ENCODE measurements around the gene MB.
A peak's percentile ranks its signal among the peaks of the same experiment; 100 is the strongest.
"Not testable (repeated sequence)": the region's sequence is repeated elsewhere in the genome, so short reads cannot be mapped to it uniquely, and the experiment has no call there.

MB gene

DNA sequence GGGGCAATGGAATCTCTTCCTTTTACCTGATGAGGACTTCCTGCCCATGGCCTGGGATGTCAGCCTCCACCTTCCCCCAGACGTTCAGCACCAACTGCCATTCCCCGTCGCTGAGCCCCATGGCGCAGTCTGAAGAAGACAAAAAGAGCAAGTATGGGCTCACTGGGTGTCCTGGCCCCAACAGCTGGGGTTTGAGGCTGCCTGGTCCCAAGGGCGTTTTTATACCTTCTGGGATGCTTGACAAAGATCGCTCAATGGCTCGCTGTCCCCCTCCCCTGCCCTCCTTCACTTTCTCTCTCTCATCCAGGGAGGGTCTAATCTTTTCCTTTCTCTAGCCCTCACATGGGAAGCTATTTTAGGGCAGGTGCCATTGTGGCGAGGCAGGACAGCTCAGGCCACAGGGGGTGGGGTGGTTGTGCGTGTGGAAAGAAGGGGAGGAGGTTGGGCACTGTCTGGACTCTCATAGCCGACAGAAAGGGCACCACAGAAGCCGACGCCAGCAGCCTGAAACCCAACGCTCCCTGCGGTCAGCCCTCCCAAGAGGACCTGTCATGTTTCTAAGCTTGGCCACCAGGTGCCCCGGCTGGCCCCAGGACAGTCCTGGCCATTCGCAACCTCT lies at the start of gene MB:
TSS of gene MB (minus strand) at position 193 of the 619 bp plus-strand sequence. CDS start at position 121, 72 bp downstream.
- Histone ChIP-seq H3K4me3 (ENCODE audit: low read depth, low read length) (no peak within 1 kb of the TSS), H3K9ac (ENCODE audit: low read depth, low read length) (no peak within 1 kb of the TSS), H3K4me1 (ENCODE audit: control insufficient read depth, insufficient read depth, low read length) (peaks cover 3% of the 10 kb centered on the region), H3K36me3 (ENCODE audit: control insufficient read depth, insufficient read depth, low read length) (no peaks in the 10 kb centered on the region), H3K27me3 (ENCODE audit: control insufficient read depth, insufficient read depth, low read length) (no peaks in the 10 kb centered on the region), H3K9me3 (ENCODE audit: control insufficient read depth, insufficient read depth, low read length) (no peaks in the 10 kb centered on the region)

DNA sequence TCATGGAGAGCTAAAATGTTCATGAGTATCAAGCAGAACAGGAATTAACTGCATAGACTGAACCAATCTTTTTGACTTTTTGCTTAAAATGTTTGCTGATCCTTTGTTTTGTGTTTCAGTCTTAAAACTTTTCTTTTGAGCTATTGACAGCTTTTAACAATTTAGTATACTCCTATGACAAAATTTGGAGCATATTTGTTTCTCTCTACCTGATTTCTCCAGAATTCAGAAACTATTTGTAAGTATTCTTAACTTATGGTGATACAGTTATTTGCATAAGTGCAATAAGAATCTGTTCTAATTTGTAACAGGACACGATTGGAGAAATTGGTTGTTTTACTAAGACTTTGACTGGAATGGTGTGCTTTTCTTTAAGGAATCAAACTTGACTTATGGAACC lies 49.6 kb upstream of the MB start:
- Histone ChIP-seq H3K4me1 (ENCODE audit: control insufficient read depth, insufficient read depth, low read length) (peaks cover 11% of the 10 kb centered on the region), H3K9me3 (ENCODE audit: control insufficient read depth, insufficient read depth, low read length) (peaks cover 25% of the 10 kb centered on the region)
- not testable (repeated sequence) for H3K27me3 ChIP-seq (ENCODE audit: control insufficient read depth, insufficient read depth, low read length); H3K4me3 ChIP-seq (ENCODE audit: low read depth, low read length); H3K9ac ChIP-seq (ENCODE audit: low read depth, low read length); H3K36me3 ChIP-seq (ENCODE audit: control insufficient read depth, insufficient read depth, low read length)

DNA sequence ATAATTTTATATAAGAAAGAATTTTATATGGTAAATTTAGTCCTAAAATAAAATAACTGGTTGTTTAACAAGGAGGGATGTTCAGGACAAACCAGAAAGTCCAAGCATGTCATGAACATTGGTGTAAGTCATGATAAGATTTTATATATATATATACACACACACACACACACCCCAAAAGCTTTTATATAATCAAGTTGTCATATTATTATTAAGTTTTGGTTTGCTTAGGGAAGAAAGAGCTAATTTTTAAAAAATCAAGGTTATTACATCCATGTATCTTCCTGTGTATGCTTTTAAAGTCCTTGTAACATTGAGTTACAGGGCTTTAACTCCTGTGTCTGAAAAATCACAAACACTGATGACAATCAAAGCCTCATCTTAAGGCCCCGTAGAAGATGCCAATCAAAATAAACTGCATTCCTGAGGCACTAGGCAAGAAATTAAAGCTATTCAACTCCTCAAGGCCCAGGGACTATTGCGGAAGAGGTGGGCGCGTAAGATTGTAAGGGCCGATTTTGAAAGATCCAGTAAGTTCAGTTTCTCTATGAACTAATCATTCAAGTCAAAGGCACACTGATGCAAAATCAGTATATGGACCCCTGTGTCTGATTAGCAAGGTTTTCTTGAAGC lies 47.9 kb upstream of the MB start:
- Histone ChIP-seq H3K27me3 (ENCODE audit: control insufficient read depth, insufficient read depth, low read length) (no peaks in the 10 kb centered on the region), H3K36me3 (ENCODE audit: control insufficient read depth, insufficient read depth, low read length) (no peaks in the 10 kb centered on the region), H3K4me3 (ENCODE audit: low read depth, low read length) (peak overlapping the region; percentile 3), H3K9me3 (ENCODE audit: control insufficient read depth, insufficient read depth, low read length) (peaks cover 25% of the 10 kb centered on the region), H3K9ac (ENCODE audit: low read depth, low read length) (no peak overlapping the region), H3K4me1 (ENCODE audit: control insufficient read depth, insufficient read depth, low read length) (peaks cover 13% of the 10 kb centered on the region)

DNA sequence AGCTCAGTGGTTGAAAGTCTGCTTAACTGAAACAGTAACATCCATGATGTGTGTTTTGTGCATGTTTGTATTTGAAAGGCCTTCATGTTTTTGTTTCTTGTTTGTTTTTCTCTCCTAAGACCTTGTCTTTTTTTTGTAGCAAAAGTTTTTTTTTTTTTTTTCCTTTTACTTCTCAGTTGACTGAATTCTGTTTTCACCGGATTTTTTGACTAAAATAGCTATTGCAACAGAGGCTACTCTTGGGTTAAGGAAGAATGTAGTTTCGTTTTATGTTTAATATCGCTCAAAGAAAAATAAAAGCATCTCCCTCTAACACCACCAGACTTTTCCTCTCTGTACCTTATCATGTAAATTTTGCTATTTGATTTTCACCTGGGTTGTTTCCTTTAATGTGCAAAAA lies 46.2 kb upstream of the MB start:
- Histone ChIP-seq H3K9me3 (ENCODE audit: control insufficient read depth, insufficient read depth, low read length) (peaks cover 25% of the 10 kb centered on the region), H3K9ac (ENCODE audit: low read depth, low read length) (no peak overlapping the region), H3K36me3 (ENCODE audit: control insufficient read depth, insufficient read depth, low read length) (no peaks in the 10 kb centered on the region), H3K4me1 (ENCODE audit: control insufficient read depth, insufficient read depth, low read length) (peaks cover 13% of the 10 kb centered on the region), H3K27me3 (ENCODE audit: control insufficient read depth, insufficient read depth, low read length) (no peaks in the 10 kb centered on the region), H3K4me3 (ENCODE audit: low read depth, low read length) (no peak overlapping the region)

DNA sequence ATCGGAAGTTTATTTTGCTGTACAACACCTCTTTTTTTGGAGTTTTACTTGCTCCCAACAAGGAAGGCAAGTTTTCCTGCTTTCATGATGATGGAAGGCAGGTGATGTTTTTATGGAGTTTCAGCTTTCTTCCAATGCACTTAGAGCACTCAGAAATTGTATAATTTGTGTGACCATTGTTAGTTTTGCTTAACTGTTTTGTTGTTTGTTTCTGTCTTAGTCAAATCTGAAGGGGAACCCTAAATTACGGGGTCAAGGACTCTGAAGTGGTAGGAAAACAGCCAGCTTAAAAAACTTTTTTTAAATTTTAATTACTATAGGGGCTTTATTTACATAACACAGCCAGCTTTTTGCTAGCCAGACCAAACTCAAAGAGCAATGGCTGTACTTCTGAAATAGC lies 45.8 kb upstream of the MB start:
- Histone ChIP-seq H3K4me3 (ENCODE audit: low read depth, low read length) (no peak overlapping the region), H3K9me3 (ENCODE audit: control insufficient read depth, insufficient read depth, low read length) (peaks cover 25% of the 10 kb centered on the region), H3K27me3 (ENCODE audit: control insufficient read depth, insufficient read depth, low read length) (no peaks in the 10 kb centered on the region), H3K4me1 (ENCODE audit: control insufficient read depth, insufficient read depth, low read length) (peaks cover 13% of the 10 kb centered on the region), H3K36me3 (ENCODE audit: control insufficient read depth, insufficient read depth, low read length) (no peaks in the 10 kb centered on the region), H3K9ac (ENCODE audit: low read depth, low read length) (no peak overlapping the region)

DNA sequence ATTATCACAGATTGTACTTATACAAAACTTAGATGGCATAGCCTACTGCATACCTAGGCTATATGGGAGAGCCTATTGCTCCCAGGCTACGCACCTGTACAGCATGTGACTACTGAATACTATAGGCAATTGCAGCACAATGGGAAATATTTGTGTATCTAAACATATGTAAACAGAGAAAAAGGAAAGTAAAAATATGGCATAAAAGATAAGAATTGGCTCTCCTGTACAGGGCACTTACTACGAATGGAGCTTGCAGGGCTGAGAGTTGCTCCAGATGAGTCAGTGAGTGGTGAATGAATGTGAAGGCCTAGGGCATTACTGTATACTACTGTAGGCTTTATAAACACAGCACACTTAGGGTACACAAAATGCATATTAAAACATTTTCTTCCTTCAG lies 44.3 kb upstream of the MB start:
- Histone ChIP-seq H3K9me3 (ENCODE audit: control insufficient read depth, insufficient read depth, low read length) (peaks cover 12% of the 10 kb centered on the region), H3K4me3 (ENCODE audit: low read depth, low read length) (no peak overlapping the region), H3K9ac (ENCODE audit: low read depth, low read length) (no peak overlapping the region), H3K4me1 (ENCODE audit: control insufficient read depth, insufficient read depth, low read length) (peaks cover 13% of the 10 kb centered on the region), H3K27me3 (ENCODE audit: control insufficient read depth, insufficient read depth, low read length) (no peaks in the 10 kb centered on the region), H3K36me3 (ENCODE audit: control insufficient read depth, insufficient read depth, low read length) (no peaks in the 10 kb centered on the region)

DNA sequence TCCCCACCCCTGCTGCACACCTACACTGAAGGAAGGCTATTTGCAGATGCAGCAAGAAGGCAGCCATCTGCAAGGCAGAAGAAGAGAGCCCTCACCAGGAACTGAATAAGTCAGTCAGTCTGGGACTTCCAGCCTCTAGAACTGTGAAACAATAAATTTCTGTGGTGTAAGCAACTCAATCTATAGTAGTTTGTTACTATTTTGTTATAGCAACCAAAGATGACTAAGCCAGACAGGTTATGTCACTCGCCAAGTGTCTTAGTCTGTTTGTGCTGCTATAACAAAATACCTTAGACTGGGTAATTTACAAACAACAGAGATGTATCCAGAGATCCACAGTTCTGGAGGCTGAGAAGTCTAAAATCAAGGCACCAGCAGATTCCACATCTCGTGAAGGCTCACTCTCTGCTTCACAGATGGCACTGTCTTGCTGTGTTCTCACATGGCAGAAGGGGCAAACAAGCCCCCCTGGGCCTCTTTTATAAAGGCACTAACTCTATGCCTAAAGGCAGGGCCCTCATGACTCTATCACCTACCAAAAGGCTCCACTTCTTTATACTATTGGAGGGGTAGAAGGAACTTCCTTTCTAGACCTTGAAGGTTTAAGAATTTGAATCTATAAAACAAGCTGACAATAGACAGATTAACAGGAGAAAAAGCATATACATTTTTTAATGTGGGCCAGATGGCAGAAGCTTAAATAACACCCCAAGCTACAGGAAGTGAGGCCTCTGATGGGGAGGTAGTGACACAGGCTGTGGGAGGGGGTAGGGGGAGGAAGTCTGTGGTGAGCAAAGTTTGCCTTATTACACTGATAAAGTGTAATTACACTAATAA lies 43.4 kb upstream of the MB start:
- peaks cover 13% of the 10 kb centered on the region for H3K4me1 ChIP-seq (ENCODE audit: control insufficient read depth, insufficient read depth, low read length)
- no peak overlapping the region for H3K9ac ChIP-seq (ENCODE audit: low read depth, low read length)
- no peaks in the 10 kb centered on the region for H3K27me3 ChIP-seq (ENCODE audit: control insufficient read depth, insufficient read depth, low read length)
- no peaks in the 10 kb centered on the region for H3K36me3 ChIP-seq (ENCODE audit: control insufficient read depth, insufficient read depth, low read length)
- H3K9me3 ChIP-seq (ENCODE audit: control insufficient read depth, insufficient read depth, low read length) = peaks cover 6% of the 10 kb centered on the region
- no peak overlapping the region for H3K4me3 ChIP-seq (ENCODE audit: low read depth, low read length)

DNA sequence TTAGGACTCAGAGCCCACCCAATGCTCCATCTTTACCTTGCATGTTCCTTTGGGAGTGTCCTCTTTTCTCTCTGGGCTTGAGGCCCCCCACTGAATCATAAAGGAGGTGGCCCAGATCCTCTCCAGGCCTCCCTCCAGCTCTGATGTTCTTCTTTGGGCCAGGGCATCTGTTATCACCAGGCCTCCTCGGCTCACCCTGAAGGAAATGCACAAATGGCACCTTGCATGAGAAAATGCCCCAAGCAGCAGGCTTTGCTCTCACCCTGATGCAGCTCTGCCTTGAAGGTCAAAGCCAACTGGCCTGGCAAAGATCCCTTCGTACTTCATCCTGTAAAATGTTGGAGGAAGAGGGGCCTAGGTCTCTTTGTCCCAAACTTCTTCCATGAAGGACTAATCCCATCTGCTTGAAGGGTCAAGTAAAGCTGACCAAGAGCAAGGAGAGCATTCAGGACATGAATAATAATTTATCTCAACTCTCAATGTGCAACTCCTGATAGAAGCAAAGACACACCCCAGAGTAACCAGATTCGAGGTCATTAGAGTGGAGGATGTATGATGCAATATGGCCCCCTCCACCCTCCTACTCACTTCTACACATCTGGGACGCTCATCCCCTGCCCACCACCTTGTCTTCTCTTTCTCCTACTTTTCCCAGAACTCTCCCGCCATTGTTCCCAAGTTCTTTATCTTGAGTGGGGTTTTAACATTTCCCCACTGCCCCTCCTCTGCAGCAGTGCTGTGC lies 40.6 kb upstream of the MB start:
- no peaks in the 10 kb centered on the region for H3K36me3 ChIP-seq (ENCODE audit: control insufficient read depth, insufficient read depth, low read length)

DNA sequence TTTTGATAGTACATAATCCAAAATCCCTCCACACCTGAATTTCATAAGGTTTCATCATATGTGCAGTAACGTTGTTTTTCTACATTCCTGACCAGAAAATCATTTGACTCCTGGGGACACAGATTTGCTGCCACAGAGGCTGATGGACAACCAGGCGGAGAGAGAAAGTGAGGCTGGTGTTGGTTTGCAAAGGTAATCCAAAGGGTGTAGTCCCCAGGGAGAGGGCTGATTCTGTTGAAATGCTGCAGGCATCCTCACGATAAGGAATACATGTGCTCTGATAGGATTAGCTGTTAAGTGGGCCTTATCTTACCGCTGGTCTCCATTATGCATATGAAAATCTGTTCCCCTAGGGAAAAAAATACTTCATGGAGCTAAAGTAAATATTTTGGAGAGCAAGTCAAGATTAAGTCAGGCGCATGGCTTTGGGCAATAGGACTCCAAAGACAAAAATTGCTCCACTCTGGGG lies 39.2 kb upstream of the MB start:
- Histone ChIP-seq H3K9ac (ENCODE audit: low read depth, low read length) (no peak overlapping the region), H3K9me3 (ENCODE audit: control insufficient read depth, insufficient read depth, low read length) (no peaks in the 10 kb centered on the region), H3K4me1 (ENCODE audit: control insufficient read depth, insufficient read depth, low read length) (no peaks in the 10 kb centered on the region), H3K27me3 (ENCODE audit: control insufficient read depth, insufficient read depth, low read length) (no peaks in the 10 kb centered on the region), H3K4me3 (ENCODE audit: low read depth, low read length) (no peak overlapping the region), H3K36me3 (ENCODE audit: control insufficient read depth, insufficient read depth, low read length) (no peaks in the 10 kb centered on the region)

More for the DNA sequence above, 40.6 kb upstream of the MB start:
- no peaks in the 10 kb centered on the region for H3K27me3 ChIP-seq (ENCODE audit: control insufficient read depth, insufficient read depth, low read length)
- H3K9ac ChIP-seq (ENCODE audit: low read depth, low read length) = no peak overlapping the region
- H3K4me1 ChIP-seq (ENCODE audit: control insufficient read depth, insufficient read depth, low read length) = peaks cover 11% of the 10 kb centered on the region
- H3K4me3 ChIP-seq (ENCODE audit: low read depth, low read length) = no peak overlapping the region
- H3K9me3 ChIP-seq (ENCODE audit: control insufficient read depth, insufficient read depth, low read length) = no peaks in the 10 kb centered on the region

DNA sequence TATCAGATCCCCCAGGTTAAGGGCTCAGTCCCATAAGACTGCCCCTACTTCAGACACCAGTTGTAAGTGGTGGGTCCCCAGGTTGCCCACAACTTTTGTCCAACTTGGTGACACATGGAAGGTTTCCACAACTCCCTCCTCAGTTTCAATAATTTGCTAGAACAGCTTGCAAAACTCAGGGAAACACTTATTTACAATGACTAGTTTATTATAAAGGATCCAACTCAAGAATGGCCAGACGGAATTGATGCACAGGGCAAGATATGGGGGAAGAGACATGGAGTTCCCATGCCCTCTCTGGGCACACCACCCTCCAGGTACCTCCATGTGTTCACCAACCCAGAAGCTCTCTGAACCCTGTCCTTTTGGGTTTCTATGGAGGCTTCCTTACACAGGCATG lies 36.7 kb upstream of the MB start:
- H3K4me1 ChIP-seq (ENCODE audit: control insufficient read depth, insufficient read depth, low read length) = no peaks in the 10 kb centered on the region
- H3K27me3 ChIP-seq (ENCODE audit: control insufficient read depth, insufficient read depth, low read length) = no peaks in the 10 kb centered on the region
- no peak overlapping the region for H3K9ac ChIP-seq (ENCODE audit: low read depth, low read length)
- H3K36me3 ChIP-seq (ENCODE audit: control insufficient read depth, insufficient read depth, low read length) = no peaks in the 10 kb centered on the region
- no peak overlapping the region for H3K4me3 ChIP-seq (ENCODE audit: low read depth, low read length)
- H3K9me3 ChIP-seq (ENCODE audit: control insufficient read depth, insufficient read depth, low read length) = no peaks in the 10 kb centered on the region

DNA sequence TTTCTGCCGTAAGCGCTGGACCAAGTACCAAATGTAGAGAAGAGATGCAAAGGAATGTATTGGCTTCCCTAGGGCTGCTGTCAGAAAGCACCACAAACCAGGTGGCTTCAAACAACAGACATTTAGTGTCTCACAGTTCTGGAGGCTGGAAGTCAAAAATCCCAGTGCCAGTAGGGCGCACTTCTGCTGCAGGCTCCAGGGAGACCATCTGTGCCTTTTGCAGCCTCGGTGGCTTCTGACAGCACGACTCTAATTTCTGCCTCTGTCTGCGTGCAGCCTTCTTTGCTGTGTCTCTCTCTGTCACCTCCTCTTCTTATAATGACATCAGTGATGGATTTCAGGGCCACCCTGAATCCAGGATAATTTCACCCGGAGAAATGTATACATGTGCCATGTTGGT lies 34.0 kb upstream of the MB start:
- no peak overlapping the region for H3K4me3 ChIP-seq (ENCODE audit: low read depth, low read length)
- no peak overlapping the region for H3K9ac ChIP-seq (ENCODE audit: low read depth, low read length)
- H3K4me1 ChIP-seq (ENCODE audit: control insufficient read depth, insufficient read depth, low read length) = peaks cover 3% of the 10 kb centered on the region

More for the DNA sequence above, 34.0 kb upstream of the MB start:
- Histone ChIP-seq H3K9me3 (ENCODE audit: control insufficient read depth, insufficient read depth, low read length) (no peaks in the 10 kb centered on the region), H3K27me3 (ENCODE audit: control insufficient read depth, insufficient read depth, low read length) (no peaks in the 10 kb centered on the region), H3K36me3 (ENCODE audit: control insufficient read depth, insufficient read depth, low read length) (no peaks in the 10 kb centered on the region)

Data from iPS-15b (cell line).